Psoas muscle (tissue), 8 donors: ENCODE results near the gene TSTD2. TPM values are rescaled to one million over a fixed set of nuclear protein-coding genes. Genes with fewer than 3 reads are reported as not detected.

Experiments used
- ATAC-seq, 4 donors: fragments of 200-7000 bp; cut with Tn5 transposase; one replicate each; pipeline ENCODE4 v1.9.1; 2020; ENCODE audit warnings: moderate library complexity in 3 of 4, mild to moderate bottlenecking in 2 of 4
- DNase-seq, 2 donors: peaks; one replicate each; pipeline ENCODE4 v3.0.0-alpha.2; 2020
- H3K27ac ChIP-seq: fragments of 200-600 bp; one replicate; pipeline ENCODE4 v1.8.0; 2022
- H3K27me3 ChIP-seq, 3 donors: fragments of 200-600 bp in 1 of 3; one replicate each; pipeline versions ENCODE4 v1.6.1 to v1.8.0; 2013 to 2022; ENCODE audit warnings: low read length in 2 of 3, mild to moderate bottlenecking in 2 of 3, moderate library complexity in 1 of 3; ENCODE audit not compliant: insufficient read depth in 3 of 3
- H3K36me3 ChIP-seq, 2 donors: fragments of 200-600 bp in 1 of 2; one replicate each; pipeline versions ENCODE4 v1.6.1 to v1.8.0; 2013 to 2022; ENCODE audit warnings: low read depth in 1 of 2, mild to moderate bottlenecking in 1 of 2, moderate library complexity in 1 of 2; ENCODE audit not compliant: insufficient read depth in 1 of 2
- H3K4me1 ChIP-seq: fragments of 200-600 bp; one replicate; pipeline ENCODE4 v1.8.0; 2022
- H3K4me3 ChIP-seq: fragments of 200-600 bp; one replicate; pipeline ENCODE4 v1.8.0; 2022; ENCODE audit warnings: mild to moderate bottlenecking
- H3K9me3 ChIP-seq: fragments of 200-600 bp; one replicate; pipeline ENCODE4 v1.8.0; 2022
- CTCF ChIP-seq: fragments of 200-600 bp; IDR thresholded peaks from one replicate; pipeline ENCODE4 v1.8.0; 2022; ENCODE audit warnings: antibody characterized with exemption
- WGBS, 3 donors: extraction: QIAGEN DNeasy Blood & Tissue Kit; methylation state at CpG; one replicate each; pipeline versions ENCODE4 v1.1.6 to v1.1.7; 2013; 5-methylcytosine and 5-hydroxymethylcytosine counted together
- intact Hi-C, 2 donors: fragments of 100-400 bp; cut with DNase I; formaldehyde crosslinking; loops; one replicate each; pipeline versions ENCODE4 v1.11.0 to v1.14.2; 2022
- polyA plus RNA-seq, 3 donors: library from polyadenylated mRNA; stranded (reverse); fragments of 200-250 nt; gene quantifications; one replicate each; pipeline ENCODE4 v1.2.3, GENCODE V29; 2013
- total RNA-seq, 4 donors: library from RNA; stranded (reverse); fragmentation: NEBNext Ultra II Directional in 2 of 4; extraction: Animal tissue kit (Norgen Biotek cat#: 25700) in 2 of 4; gene quantifications; one replicate each; pipeline versions ENCODE4 v1.2.1 to v1.2.4, GENCODE V29; 2021 to 2023
- donor health status: healthy with polysubstance abuse.
- donor health status: DM: no; HTN: no; CAD: no; lungs with moderate emphysema.
- donor health status: Bipolar disorder and iron deficiency.
- donor health status: healthy.
- donor health status: DM: yes; HTN: yes; CAD: no.
- donor health status: DM: no; HTN: no; CAD: no.
- donor health status: DM: no; HTN: no; CAD: no.
- donor health status: DM: yes; HTN: yes; CAD: no.

The TSTD2 gene
- total and polyA plus RNA-seq, 7 donors, result 16.2 to 22.9 (median 18.1) TPM

GRCh38 chr9:97560851-97561250 is 72.3 kb downstream of the TSTD2 start:
- no peak for TF ChIP-seq CTCF
- ATAC-seq (no peak), DNase-seq (no peak)
- no peaks in the 10 kb centered on the region for H3K9me3 ChIP-seq
- H3K27ac ChIP-seq, result peak overlapping the region; percentile 84
- intact Hi-C loops, result no loop called here
- peaks cover 0 to 44% of the 10 kb centered on the region in 2 donors for H3K36me3 ChIP-seq
- H3K4me1 ChIP-seq, result peaks cover 50% of the 10 kb centered on the region
- H3K27me3 ChIP-seq, result no peaks in the 10 kb centered on the region
- no peak overlapping the region for H3K4me3 ChIP-seq

- peaks cover 55% of the 10 kb centered on the region for H3K4me1 ChIP-seq
- ATAC-seq (no peak), DNase-seq (no peak)
- intact Hi-C loops, result no loop called here
- H3K27ac ChIP-seq, result peak overlapping the region; percentile 84
- H3K27me3 ChIP-seq, result no peaks in the 10 kb centered on the region
- H3K4me3 ChIP-seq, result no peak overlapping the region
- peaks cover 0 to 42% of the 10 kb centered on the region in 2 donors for H3K36me3 ChIP-seq
- H3K9me3 ChIP-seq, result no peaks in the 10 kb centered on the region
- 86 to 96% (median 86%) methylated on average over 6 of the region's 6 CpGs for WGBS, 3 donors
- no peak for TF ChIP-seq CTCF
Observed at GRCh38 chr9:97560154-97560553, 73.0 kb downstream of the TSTD2 start.

GRCh38 chr9:97559111-97559514 is 74.1 kb downstream of the TSTD2 start:
- 59 to 84% (median 67%) methylated on average over 10 of the region's 10 CpGs for WGBS, 3 donors
- Histone ChIP-seq H3K36me3 (peaks cover 0 to 38% of the 10 kb centered on the region in 2 donors), H3K27ac (peak overlapping the region; percentile 84), H3K4me1 (peaks cover 47% of the 10 kb centered on the region), H3K9me3 (no peaks in the 10 kb centered on the region), H3K4me3 (no peak overlapping the region), H3K27me3 (no peaks in the 10 kb centered on the region)
- ATAC-seq, result peak; percentile 69 to 81 (median 74)
- no peak for TF ChIP-seq CTCF
- intact Hi-C loops, result loop anchor here in 1 of 2 donors (5.0 kb wide), 1 partner anchor 37 kb away; no protein-coding TSS in a partner anchor
- DNase-seq, result no peak

GRCh38 chr9:97558701-97559101 is 74.5 kb downstream of the TSTD2 start:
- Histone ChIP-seq H3K27ac (peak overlapping the region; percentile 84), H3K4me3 (no peak overlapping the region), H3K4me1 (peaks cover 44% of the 10 kb centered on the region), H3K36me3 (peaks cover 0 to 38% of the 10 kb centered on the region in 2 donors), H3K9me3 (no peaks in the 10 kb centered on the region), H3K27me3 (no peaks in the 10 kb centered on the region)
- DNase-seq (no peak), ATAC-seq (peak in 3 of 4 donors; percentile 3 to 12 (median 9))
- 66 to 77% (median 74%) methylated on average over 3 of the region's 3 CpGs for WGBS, 3 donors
- no peak for TF ChIP-seq CTCF
- intact Hi-C loops, result loop anchor here in 1 of 2 donors (5.0 kb wide), 1 partner anchor 36 kb away; no protein-coding TSS in a partner anchor

GRCh38 chr9:97557606-97558095 is 75.5 kb downstream of the TSTD2 start:
- WGBS, 3 donors, result 0 to 5% (median 3%) methylated on average over 7 of the region's 7 CpGs
- Histone ChIP-seq H3K4me3 (no peak overlapping the region), H3K27me3 (no peaks in the 10 kb centered on the region), H3K4me1 (peaks cover 34% of the 10 kb centered on the region), H3K36me3 (peaks cover 0 to 38% of the 10 kb centered on the region in 2 donors), H3K27ac (peak overlapping the region; percentile 84), H3K9me3 (no peaks in the 10 kb centered on the region)
- DNase-seq (peak; percentile 73 to 87), ATAC-seq (peak; percentile 40 to 81 (median 68))
- no peak for TF ChIP-seq CTCF
- intact Hi-C loops, result loop anchor here in 1 of 2 donors (5.0 kb wide), 1 partner anchor 35 kb away; no protein-coding TSS in a partner anchor
